WTC11 (cell line): ENCODE measurements around the gene GPC5. TPM values are rescaled to one million over a fixed set of nuclear protein-coding genes. Genes with fewer than 3 reads are reported as not detected.

Experiments used
- ATAC-seq: fragments of 200-7000 bp; cut with Tn5 transposase; 2 replicates; pipeline ENCODE4 v1.10.0; 2021; ENCODE audit warnings: mild to moderate bottlenecking, moderate library complexity
- CTCF ChIA-PET: fragments of 300-600 bp; sonication (Branson Sonifier 250); formaldehyde crosslinking; loops from one replicate; lab custom pipeline; 2021; ENCODE audit warnings: antibody characterized with exemption; lab: Charles Lee
- POLR2A ChIA-PET: fragments of 350-600 bp; sonication (Branson Sonifier 250); formaldehyde crosslinking; loops from one replicate; lab custom pipeline; 2021; ENCODE audit warnings: antibody characterized with exemption; lab: Charles Lee
- DNase-seq: peaks from one replicate; pipeline ENCODE4 v3.0.0; 2021; ENCODE audit warnings: low spot score
- H3K27ac Mint-ChIP-seq: 2 replicates; pipeline ENCODE4 v1.8.0; 2021; ENCODE audit warnings: mixed read lengths
- H3K27me3 Mint-ChIP-seq: 2 replicates; pipeline ENCODE4 v1.8.0; 2021; ENCODE audit warnings: low read depth, mild to moderate bottlenecking, moderate library complexity, mixed read lengths
- H3K36me3 Mint-ChIP-seq: 2 replicates; pipeline ENCODE4 v1.8.0; 2021; ENCODE audit warnings: mixed read lengths
- H3K4me1 Mint-ChIP-seq: 2 replicates; pipeline ENCODE4 v1.8.0; 2022; ENCODE audit warnings: mixed read lengths
- H3K4me3 Mint-ChIP-seq: 2 replicates; pipeline ENCODE4 v1.8.0; 2021; ENCODE audit warnings: mild to moderate bottlenecking, moderate library complexity, mixed read lengths
- H3K9me3 Mint-ChIP-seq: 2 replicates; pipeline ENCODE4 v1.8.0; 2021; ENCODE audit warnings: mixed read lengths
- AR ChIP-seq: fragments of 250-450 bp; sonication (Bioruptor Pico); IDR thresholded peaks from 2 replicates; pipeline ENCODE4 v1.9.0; 2021; ENCODE audit warnings: mild to moderate bottlenecking
- ARID4B ChIP-seq: sonication (generic); formaldehyde crosslinking; IDR thresholded peaks from 2 replicates; pipeline ENCODE4 v1.8.0; 2023; ENCODE audit warnings: missing genetic modification reagents, mild to moderate bottlenecking, borderline replicate concordance
- CDX4 ChIP-seq: fragments of 250-450 bp; sonication (Bioruptor Pico); IDR thresholded peaks from 2 replicates; pipeline ENCODE4 v1.9.0; 2021; ENCODE audit warnings: moderate library complexity, mild to moderate bottlenecking, inconsistent platforms, borderline replicate concordance
- E2F5 ChIP-seq: sonication (generic); formaldehyde crosslinking; IDR thresholded peaks from 2 replicates; pipeline ENCODE4 v1.8.1; 2022; ENCODE audit warnings: mild to moderate bottlenecking, moderate library complexity, missing genetic modification reagents
- ESRRA ChIP-seq: sonication (generic); formaldehyde crosslinking; IDR thresholded peaks from 2 replicates; pipeline ENCODE4 v1.8.1; 2022; ENCODE audit warnings: mild to moderate bottlenecking, missing genetic modification reagents, borderline replicate concordance
- FOXP1 ChIP-seq: sonication (generic); formaldehyde crosslinking; IDR thresholded peaks from 2 replicates; pipeline ENCODE4 v1.8.0; 2022; ENCODE audit warnings: missing genetic modification reagents, mild to moderate bottlenecking, moderate library complexity, borderline replicate concordance
- FOXP4 ChIP-seq: sonication (generic); formaldehyde crosslinking; IDR thresholded peaks from 2 replicates; pipeline ENCODE4 v1.8.0; 2022; ENCODE audit warnings: mild to moderate bottlenecking, missing genetic modification reagents
- GABPB1 ChIP-seq: sonication (generic); formaldehyde crosslinking; IDR thresholded peaks from 2 replicates; pipeline ENCODE4 v1.8.1; 2023; ENCODE audit warnings: mild to moderate bottlenecking, missing genetic modification reagents
- IRF1 ChIP-seq: sonication (generic); formaldehyde crosslinking; IDR thresholded peaks from 2 replicates; pipeline ENCODE4 v1.8.0; 2023; ENCODE audit warnings: missing genetic modification reagents
- JAZF1 ChIP-seq: fragments of 250-450 bp; sonication (Bioruptor Pico); IDR thresholded peaks from 2 replicates; pipeline ENCODE4 v1.9.0; 2021; ENCODE audit warnings: moderate library complexity, mild to moderate bottlenecking, inconsistent platforms
- KAT7 ChIP-seq: sonication (generic); formaldehyde crosslinking; IDR thresholded peaks from 2 replicates; pipeline ENCODE4 v1.8.1; 2023; ENCODE audit warnings: missing genetic modification reagents, mild to moderate bottlenecking, borderline replicate concordance
- MLX ChIP-seq: sonication (generic); formaldehyde crosslinking; IDR thresholded peaks from 2 replicates; pipeline ENCODE4 v1.8.1; 2023; ENCODE audit warnings: mild to moderate bottlenecking, missing genetic modification reagents, moderate library complexity
- OVOL2 ChIP-seq: fragments of 250-450 bp; sonication (Bioruptor Pico); IDR thresholded peaks from 2 replicates; pipeline ENCODE4 v1.9.0; 2021; ENCODE audit warnings: mild to moderate bottlenecking, borderline replicate concordance
- SMAD4 ChIP-seq: sonication (generic); formaldehyde crosslinking; IDR thresholded peaks from 2 replicates; pipeline ENCODE4 v1.8.0; 2022; ENCODE audit warnings: mild to moderate bottlenecking, missing genetic modification reagents
- SP1 ChIP-seq: sonication (generic); formaldehyde crosslinking; conservative IDR thresholded peaks from 2 replicates; pipeline ENCODE4 v1.8.1; 2022; ENCODE audit warnings: missing genetic modification reagents
- ZNF416 ChIP-seq: fragments of 250-450 bp; sonication (Bioruptor Pico); IDR thresholded peaks from 2 replicates; pipeline ENCODE4 v1.9.0; 2021; ENCODE audit warnings: mild to moderate bottlenecking, inconsistent platforms
- ZNF423 ChIP-seq: fragments of 250-450 bp; sonication (Bioruptor Pico); IDR thresholded peaks from 2 replicates; pipeline ENCODE4 v2.1.2; 2022; ENCODE audit warnings: mild to moderate bottlenecking, moderate library complexity
- ZNF425 ChIP-seq: fragments of 250-450 bp; sonication (Bioruptor Pico); conservative IDR thresholded peaks from 2 replicates; pipeline ENCODE4 v1.9.0; 2021; ENCODE audit warnings: mild to moderate bottlenecking
- ZNF671 ChIP-seq: fragments of 250-450 bp; sonication (Bioruptor Pico); IDR thresholded peaks from 2 replicates; pipeline ENCODE4 v1.8.0; 2021; ENCODE audit warnings: mild to moderate bottlenecking
- total RNA-seq: library from RNA; stranded (reverse); gene quantifications from 3 replicates; pipeline ENCODE4 v1.2.3, GENCODE V29; 2021

Gene GPC5
- total RNA-seq, 1 experiment from 2014 or later = 0.46 TPM

- TF ChIP-seq FOXP4 (no peak), ZNF423 (CRISPR knock-in tag) (no peak), ESRRA (CRISPR knock-in tag) (no peak), ARID4B (CRISPR knock-in tag) (no peak), CDX4 (CRISPR knock-in tag) (no peak), KAT7 (CRISPR knock-in tag) (no peak), SMAD4 (CRISPR knock-in tag) (no peak), GABPB1 (CRISPR knock-in tag) (no peak), ZNF425 (CRISPR knock-in tag) (no peak)
Measured at GRCh38 chr13:92307752-92308151, 909.3 kb downstream of the GPC5 start (continued).

GRCh38 chr13:92312823-92313222 lies 914.4 kb downstream of the GPC5 start:
- Mint-ChIP-seq H3K9me3 (no peaks in the 10 kb centered on the region), H3K36me3 (no peaks in the 10 kb centered on the region), H3K4me1 (no peaks in the 10 kb centered on the region), H3K27ac (no peak overlapping the region), H3K27me3 (no peaks in the 10 kb centered on the region), H3K4me3 (no peak overlapping the region)
- TF ChIP-seq AR (CRISPR knock-in tag) (no peak), MLX (CRISPR knock-in tag) (no peak), IRF1 (CRISPR knock-in tag) (no peak), OVOL2 (CRISPR knock-in tag) (no peak), FOXP1 (CRISPR knock-in tag) (no peak), E2F5 (CRISPR knock-in tag) (no peak), JAZF1 (CRISPR knock-in tag) (no peak), SP1 (CRISPR knock-in tag) (no peak), ZNF416 (CRISPR knock-in tag) (no peak), ZNF671 (CRISPR knock-in tag) (no peak)
- DNase-seq = no peak
- no peak for ATAC-seq
- ChIA-PET CTCF (no interaction called here), POLR2A (no interaction called here)
